HepG2 (cell line): ENCODE data around the gene ABHD4. TPM values are rescaled to one million over a fixed set of nuclear protein-coding genes. Genes with fewer than 3 reads are reported as not detected.

Source experiments
- ARID3A ChIP-seq: IDR thresholded peaks from 2 replicates; pipeline ENCODE4 v1.6.1; 2012; ENCODE audit warnings: low read depth, low read length, improper control_type of control experiment
- ATF7-NPFF ChIP-seq: sonication (generic); formaldehyde crosslinking; IDR thresholded peaks from 2 replicates; pipeline ENCODE4 v1.8.1; 2023; ENCODE audit warnings: mild to moderate bottlenecking, low read depth, missing genetic modification reagents, moderate library complexity
- BCL6 ChIP-seq: IDR thresholded peaks from 2 replicates; pipeline ENCODE4 v1.6.1; 2016; ENCODE audit warnings: missing genetic modification reagents, missing compliant biosample characterization
- JDP2 ChIP-seq: sonication (generic); formaldehyde crosslinking; IDR thresholded peaks from 2 replicates; pipeline ENCODE4 v1.8.1; 2022; ENCODE audit warnings: missing genetic modification reagents, borderline replicate concordance
- PHB2 ChIP-seq: fragments of 450-650 bp; IDR thresholded peaks from 2 replicates; pipeline ENCODE4 v1.6.1; 2018; ENCODE audit not compliant: partially characterized antibody
- PPARG ChIP-seq: conservative IDR thresholded peaks from 2 replicates; pipeline ENCODE4 v1.6.1; 2016; ENCODE audit warnings: missing biosample characterization, missing genetic modification reagents
- SYNCRIP ChIP-seq: fragments of 200-400 bp; formaldehyde crosslinking; IDR thresholded peaks from 2 replicates; pipeline ENCODE4 v1.6.1; 2018; ENCODE audit warnings: mild to moderate bottlenecking, low read depth, low read length; ENCODE audit not compliant: insufficient read depth
- TBP ChIP-seq: sonication (generic); formaldehyde crosslinking; IDR thresholded peaks from 2 replicates; pipeline ENCODE4 v1.5.0; 2020; ENCODE audit warnings: missing genetic modification reagents
- TCF7 ChIP-seq: sonication (generic); IDR thresholded peaks from 2 replicates; pipeline ENCODE4 v1.6.1; 2016; ENCODE audit warnings: antibody characterized with exemption, low read depth
- THYN1 ChIP-seq: sonication (generic); formaldehyde crosslinking; IDR thresholded peaks from 2 replicates; pipeline ENCODE4 v1.8.1; 2023; ENCODE audit warnings: low read depth, mild to moderate bottlenecking, moderate library complexity, missing genetic modification reagents, borderline replicate concordance
- ZNF24 ChIP-seq: fragments of 450-650 bp; IDR thresholded peaks from 2 replicates; pipeline ENCODE4 v1.6.1; 2017; ENCODE audit warnings: antibody characterized with exemption, mild to moderate bottlenecking
- ZNF296 ChIP-seq: sonication (generic); formaldehyde crosslinking; conservative IDR thresholded peaks from 2 replicates; pipeline ENCODE4 v1.5.0; 2020; ENCODE audit warnings: mild to moderate bottlenecking, missing genetic modification reagents
- ZNF512B ChIP-seq: sonication (generic); formaldehyde crosslinking; IDR thresholded peaks from 2 replicates; pipeline ENCODE4 v1.5.1; 2020; ENCODE audit warnings: missing genetic modification reagents, mild to moderate bottlenecking, borderline replicate concordance
- ZNF572 ChIP-seq: sonication (generic); formaldehyde crosslinking; IDR thresholded peaks from 2 replicates; pipeline ENCODE4 v1.5.1; 2020; ENCODE audit warnings: mild to moderate bottlenecking, missing genetic modification reagents
- ZNF614 ChIP-seq: IDR thresholded peaks from 2 replicates; pipeline ENCODE4 v1.6.1; 2018; ENCODE audit warnings: missing biosample characterization, missing genetic modification reagents, inconsistent platforms, borderline replicate concordance
- ZNF781 ChIP-seq: sonication (generic); formaldehyde crosslinking; IDR thresholded peaks from 2 replicates; pipeline ENCODE4 v1.5.1; 2020; ENCODE audit warnings: borderline replicate concordance, mild to moderate bottlenecking, missing genetic modification reagents; ENCODE audit errors: not compliant biosample characterization
- ZSCAN21 ChIP-seq: sonication (generic); formaldehyde crosslinking; IDR thresholded peaks from 2 replicates; pipeline ENCODE4 v1.8.0; 2022; ENCODE audit warnings: mild to moderate bottlenecking, missing genetic modification reagents, moderate library complexity, borderline replicate concordance
- polyA plus RNA-seq, 8 experiments: library from polyadenylated mRNA; depleted of rRNA in 3 of 8; stranded (reverse) in 7 of 8; unstranded in 1 of 8; fragments of >200 nt; fragmentation: Illumina TruSeq in 4 of 8; extraction: Trizol in 4 of 8; gene quantifications; 2 replicates each; pipeline versions ENCODE4 v1.2.1 to v1.2.3, GENCODE V29; 2011 to 2016; ENCODE audit warnings: low read depth in 4 of 8, missing spikeins in 1 of 8, mixed read lengths in 1 of 8; ENCODE audit not compliant: insufficient read depth in 1 of 8
- total RNA-seq, 5 experiments: library from RNA; depleted of rRNA; stranded (reverse); fragments of >200 nt; fragmentation: Illumina TruSeq; extraction: Trizol; gene quantifications; 2 replicates each; pipeline ENCODE4 v1.2.3, GENCODE V29; 2016; ENCODE audit warnings: low read depth in 1 of 5
- TF ChIP-seq, protein P1 (sequence below): sonication (generic); formaldehyde crosslinking; IDR thresholded peaks from 2 replicates; pipeline ENCODE4 v1.4.0; 2020; ENCODE audit warnings: missing genetic modification reagents
- TF ChIP-seq, protein P2 (sequence below): sonication (generic); formaldehyde crosslinking; IDR thresholded peaks from 2 replicates; pipeline ENCODE4 v1.8.1; 2022; ENCODE audit warnings: low read depth, mild to moderate bottlenecking, missing genetic modification reagents

Gene ABHD4
- total and polyA plus RNA-seq, 2 of the 13 experiments (the other 11 are each of a cell fraction or from before 2014, with no cell fraction given) = 16.1 to 47.5 TPM

DNA sequence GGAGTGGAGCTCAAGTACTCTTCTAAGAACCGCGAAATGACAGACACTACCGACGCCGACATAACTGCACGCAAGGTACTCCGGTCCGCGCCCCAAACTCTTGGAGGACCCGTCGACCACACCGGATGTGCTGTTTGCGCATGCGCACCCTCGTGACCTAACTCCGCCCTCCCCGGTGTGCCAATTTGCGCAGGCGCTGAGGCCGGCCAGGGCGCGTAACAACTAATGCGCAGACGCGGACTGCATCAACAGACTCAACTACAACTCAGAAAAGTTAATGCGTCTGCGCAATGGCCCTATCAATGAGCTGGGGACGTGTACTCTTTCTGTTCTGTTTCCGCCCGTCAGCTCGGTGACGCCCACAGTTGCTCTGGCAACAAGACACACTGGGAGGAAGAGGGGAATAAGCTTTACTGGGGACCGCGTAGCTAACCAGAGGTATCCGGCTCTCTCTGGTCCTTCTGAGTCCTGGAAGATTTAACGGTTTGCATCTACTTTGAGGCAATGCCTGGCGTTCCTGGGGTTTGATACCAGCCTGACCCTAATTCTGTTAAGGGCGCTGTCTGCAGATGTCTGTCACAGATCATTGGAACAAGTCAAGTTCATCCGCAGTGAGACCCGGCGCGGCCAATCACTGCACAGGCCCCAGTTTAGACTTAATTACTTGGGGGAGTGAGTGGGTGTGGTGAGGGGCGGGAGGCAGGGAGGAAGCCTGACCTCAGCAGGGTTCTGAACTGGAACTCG lies 8.8 kb upstream of the ABHD4 start, which contains the start of gene DAD1 (continued):
- TF ChIP-seq ZNF512B (no peak; the same call in 1 of the 2 replicates), ATF7-NPFF (CRISPR knock-in tag) (peak; percentile 54; the same call in 1 of the 2 replicates), TBP (CRISPR knock-in tag) (no peak), TCF7 (no peak; the same call in 1 of the 2 replicates), JDP2 (no peak; the same call in 1 of the 2 replicates), ZNF781 (peak; percentile 81), ZNF296 (CRISPR knock-in tag) (no peak), THYN1 (CRISPR knock-in tag) (no peak), ZNF572 (CRISPR knock-in tag) (peak; percentile 98), PHB2 (no peak), BCL6 (CRISPR knock-in tag) (peak; percentile 27; the same call in 1 of the 2 replicates), SYNCRIP (no peak), ZNF24 (no peak), ZSCAN21 (CRISPR knock-in tag) (no peak; the same call in 1 of the 2 replicates), ZNF614 (CRISPR knock-in tag) (peak; percentile 97; the same call in 1 of the 2 replicates), ARID3A (no peak), PPARG (CRISPR knock-in tag) (peak; percentile 42)
- TF ChIP-seq, protein P1, sequence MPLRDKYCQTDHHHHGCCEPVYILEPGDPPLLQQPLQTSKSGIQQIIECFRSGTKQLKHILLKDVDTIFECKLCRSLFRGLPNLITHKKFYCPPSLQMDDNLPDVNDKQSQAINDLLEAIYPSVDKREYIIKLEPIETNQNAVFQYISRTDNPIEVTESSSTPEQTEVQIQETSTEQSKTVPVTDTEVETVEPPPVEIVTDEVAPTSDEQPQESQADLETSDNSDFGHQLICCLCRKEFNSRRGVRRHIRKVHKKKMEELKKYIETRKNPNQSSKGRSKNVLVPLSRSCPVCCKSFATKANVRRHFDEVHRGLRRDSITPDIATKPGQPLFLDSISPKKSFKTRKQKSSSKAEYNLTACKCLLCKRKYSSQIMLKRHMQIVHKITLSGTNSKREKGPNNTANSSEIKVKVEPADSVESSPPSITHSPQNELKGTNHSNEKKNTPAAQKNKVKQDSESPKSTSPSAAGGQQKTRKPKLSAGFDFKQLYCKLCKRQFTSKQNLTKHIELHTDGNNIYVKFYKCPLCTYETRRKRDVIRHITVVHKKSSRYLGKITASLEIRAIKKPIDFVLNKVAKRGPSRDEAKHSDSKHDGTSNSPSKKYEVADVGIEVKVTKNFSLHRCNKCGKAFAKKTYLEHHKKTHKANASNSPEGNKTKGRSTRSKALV (CRISPR knock-in tag) = no peak
- TF ChIP-seq, protein P2, sequence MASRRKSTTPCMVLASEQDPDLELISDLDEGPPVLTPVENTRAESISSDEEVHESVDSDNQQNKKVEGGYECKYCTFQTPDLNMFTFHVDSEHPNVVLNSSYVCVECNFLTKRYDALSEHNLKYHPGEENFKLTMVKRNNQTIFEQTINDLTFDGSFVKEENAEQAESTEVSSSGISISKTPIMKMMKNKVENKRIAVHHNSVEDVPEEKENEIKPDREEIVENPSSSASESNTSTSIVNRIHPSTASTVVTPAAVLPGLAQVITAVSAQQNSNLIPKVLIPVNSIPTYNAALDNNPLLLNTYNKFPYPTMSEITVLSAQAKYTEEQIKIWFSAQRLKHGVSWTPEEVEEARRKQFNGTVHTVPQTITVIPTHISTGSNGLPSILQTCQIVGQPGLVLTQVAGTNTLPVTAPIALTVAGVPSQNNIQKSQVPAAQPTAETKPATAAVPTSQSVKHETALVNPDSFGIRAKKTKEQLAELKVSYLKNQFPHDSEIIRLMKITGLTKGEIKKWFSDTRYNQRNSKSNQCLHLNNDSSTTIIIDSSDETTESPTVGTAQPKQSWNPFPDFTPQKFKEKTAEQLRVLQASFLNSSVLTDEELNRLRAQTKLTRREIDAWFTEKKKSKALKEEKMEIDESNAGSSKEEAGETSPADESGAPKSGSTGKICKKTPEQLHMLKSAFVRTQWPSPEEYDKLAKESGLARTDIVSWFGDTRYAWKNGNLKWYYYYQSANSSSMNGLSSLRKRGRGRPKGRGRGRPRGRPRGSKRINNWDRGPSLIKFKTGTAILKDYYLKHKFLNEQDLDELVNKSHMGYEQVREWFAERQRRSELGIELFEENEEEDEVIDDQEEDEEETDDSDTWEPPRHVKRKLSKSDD (CRISPR knock-in tag) = no peak; the same call in 1 of the 2 replicates
